Measurements from ENCODE around the gene TSC22D4. TPM values are rescaled to one million over a fixed set of nuclear protein-coding genes. Genes with fewer than 3 reads are reported as not detected.

The TSC22D4 gene
- total and polyA plus RNA-seq, 9 of the 15 experiments (the other 6 are each of a cell fraction or from before 2014, with no cell fraction given) = 0.37 to 107 (median 28.7) TPM

- TF ChIP-seq CUX1 (CRISPR knock-in tag; IDR thresholded peaks at IDR 0.05) (peak; percentile 79; the same call in 1 of the 2 replicates), NFIC (IDR thresholded peaks at IDR 0.05) (no peak), THRAP3 (IDR thresholded peaks at IDR 0.05; ENCODE audit: borderline replicate concordance) (no peak), NONO (IDR thresholded peaks at IDR 0.05; ENCODE audit: low read depth in 2 of 2, low read length in 1 of 2) (0 out of 4 replicates have a peak, but pooled peaks of 1 of the 2 experiments have one; percentile 44), KLF6 (CRISPR knock-in tag; IDR thresholded peaks at IDR 0.05; ENCODE audit: borderline replicate concordance) (peak; percentile 53; the same call in 1 of the 2 replicates), TRIM25 (IDR thresholded peaks at IDR 0.05; ENCODE audit: borderline replicate concordance) (no peak), ZBTB17 (CRISPR knock-in tag; IDR thresholded peaks at IDR 0.05) (no peak), ATF4 (CRISPR knock-in tag; IDR thresholded peaks at IDR 0.05) (peak; percentile 6; the same call in 1 of the 2 replicates), SOX6 (IDR thresholded peaks at IDR 0.05) (no peak), XRCC3 (IDR thresholded peaks at IDR 0.05) (no peak), RNF2 (IDR thresholded peaks at IDR 0.05) (no peak), ZC3H4 (CRISPR knock-in tag; IDR thresholded peaks at IDR 0.05; ENCODE audit: borderline replicate concordance) (no peak), FOXJ3 (CRISPR knock-in tag; IDR thresholded peaks at IDR 0.05) (no peak), CTBP1 (IDR thresholded peaks at IDR 0.05; ENCODE audit: borderline replicate concordance) (no peak), PBX2 (CRISPR knock-in tag; IDR thresholded peaks at IDR 0.05; ENCODE audit: low read depth) (no peak), PBX2 (tag; conservative IDR thresholded peaks at IDR 0.05; ENCODE audit: low read depth) (no peak), TAL1 (IDR thresholded peaks at IDR 0.05) (no peak), ZNF175 (CRISPR knock-in tag; IDR thresholded peaks at IDR 0.05; ENCODE audit: low read depth) (no peak), ELF1 (tag; IDR thresholded peaks at IDR 0.05) (no peak), NFXL1 (CRISPR knock-in tag; IDR thresholded peaks at IDR 0.05) (no peak)
Observed at GRCh38 chr7:100427762-100428198, 51.2 kb downstream of the TSC22D4 start (continued).

All from K562 (cell line).